Neutrophil (primary cell): ENCODE results near the gene PVALB.

Experiments
- H3K27ac ChIP-seq: fragments of 200-600 bp; sonication (generic); 2 replicates; pipeline ENCODE4 v1.5.1; 2016; ENCODE audit warnings: mild to moderate bottlenecking, moderate library complexity
- H3K27me3 ChIP-seq: fragments of 200-600 bp; sonication (generic); 2 replicates; pipeline ENCODE4 v1.6.0; 2016; ENCODE audit warnings: mild to moderate bottlenecking
- H3K36me3 ChIP-seq: fragments of 200-600 bp; sonication (generic); 2 replicates; pipeline ENCODE4 v1.5.1; 2017
- H3K4me1 ChIP-seq, 2 experiments: fragments of 200-600 bp in 1 of 2; sonication (generic) in 1 of 2; 1 replicate in 1 of 2; 2 replicates in 1 of 2; pipeline versions ENCODE4 v1.5.1 to v1.6.1; 2013 to 2016; ENCODE audit warnings: low read depth in 1 of 2, low read length in 1 of 2, mild to moderate bottlenecking in 1 of 2, moderate library complexity in 1 of 2; ENCODE audit not compliant: control insufficient read depth in 1 of 2, insufficient read depth in 1 of 2
- H3K4me3 ChIP-seq, 2 experiments: fragments of 200-600 bp in 1 of 2; sonication (generic) in 1 of 2; 1 replicate in 1 of 2; 2 replicates in 1 of 2; pipeline ENCODE4 v1.5.1; 2013 to 2016; ENCODE audit warnings: low read depth in 1 of 2, low read length in 1 of 2, mild to moderate bottlenecking in 1 of 2, moderate library complexity in 1 of 2
- H3K9me3 ChIP-seq: fragments of 200-600 bp; sonication (generic); 2 replicates; pipeline ENCODE4 v1.5.1; 2016
- CTCF ChIP-seq: fragments of 200-600 bp; sonication (generic); IDR thresholded peaks from 2 replicates; pipeline ENCODE4 v1.5.1; 2016; ENCODE audit warnings: antibody characterized with exemption

The PVALB gene

GRCh38 chr22:36773935-36774334 is 42.9 kb downstream of the PVALB start:
- Histone ChIP-seq H3K27me3 (no peaks in the 10 kb centered on the region), H3K27ac (no peak overlapping the region), H3K4me1 (peaks cover 17 to 24% of the 10 kb centered on the region in 2 experiments), H3K9me3 (no peaks in the 10 kb centered on the region), H3K4me3 (no peak overlapping the region), H3K36me3 (no peaks in the 10 kb centered on the region)
- no peak for TF ChIP-seq CTCF

GRCh38 chr22:36772451-36772850 is 44.4 kb downstream of the PVALB start:
- no peak for TF ChIP-seq CTCF
- H3K36me3 ChIP-seq = peaks cover under 1% of the 10 kb centered on the region

GRCh38 chr22:36771356-36772063 is 45.3 kb downstream of the PVALB start:
- H3K4me1 ChIP-seq = peaks cover 13 to 18% of the 10 kb centered on the region in 2 experiments
- H3K27ac ChIP-seq = no peak overlapping the region
- H3K36me3 ChIP-seq = peaks cover 9% of the 10 kb centered on the region
- no peaks in the 10 kb centered on the region for H3K27me3 ChIP-seq
- H3K4me3 ChIP-seq = no peak overlapping the region
- H3K9me3 ChIP-seq = no peaks in the 10 kb centered on the region
- TF ChIP-seq CTCF = no peak

More at GRCh38 chr22:36772451-36772850, 44.4 kb downstream of the PVALB start:
- Histone ChIP-seq H3K27ac (no peak overlapping the region), H3K9me3 (no peaks in the 10 kb centered on the region), H3K4me3 (no peak overlapping the region), H3K4me1 (peaks cover 17 to 24% of the 10 kb centered on the region in 2 experiments), H3K27me3 (no peaks in the 10 kb centered on the region)

- Histone ChIP-seq H3K4me3 (no peak overlapping the region), H3K9me3 (no peaks in the 10 kb centered on the region), H3K4me1 (peaks cover 10 to 17% of the 10 kb centered on the region in 2 experiments), H3K36me3 (peaks cover 16% of the 10 kb centered on the region), H3K27ac (no peak overlapping the region), H3K27me3 (no peaks in the 10 kb centered on the region)
- TF ChIP-seq CTCF = no peak
These were observed 46.2 kb downstream of the PVALB start for GRCh38 chr22:36770513-36771231.

GRCh38 chr22:36769541-36770512 is 47.0 kb downstream of the PVALB start:
- Histone ChIP-seq H3K4me3 (no peak overlapping the region), H3K27me3 (no peaks in the 10 kb centered on the region), H3K9me3 (no peaks in the 10 kb centered on the region), H3K4me1 (peaks cover 1 to 9% of the 10 kb centered on the region in 2 experiments), H3K27ac (no peak overlapping the region), H3K36me3 (peaks cover 24% of the 10 kb centered on the region)
- TF ChIP-seq CTCF = no peak
